ENCODE data around the gene HOXA10. TPM values are rescaled to one million over a fixed set of nuclear protein-coding genes. Genes with fewer than 3 reads are reported as not detected.

HOXA10 gene
- total RNA-seq, 4 donors from 2014 or later: 15.7 to 28.4 (median 19.8) TPM

DNA sequence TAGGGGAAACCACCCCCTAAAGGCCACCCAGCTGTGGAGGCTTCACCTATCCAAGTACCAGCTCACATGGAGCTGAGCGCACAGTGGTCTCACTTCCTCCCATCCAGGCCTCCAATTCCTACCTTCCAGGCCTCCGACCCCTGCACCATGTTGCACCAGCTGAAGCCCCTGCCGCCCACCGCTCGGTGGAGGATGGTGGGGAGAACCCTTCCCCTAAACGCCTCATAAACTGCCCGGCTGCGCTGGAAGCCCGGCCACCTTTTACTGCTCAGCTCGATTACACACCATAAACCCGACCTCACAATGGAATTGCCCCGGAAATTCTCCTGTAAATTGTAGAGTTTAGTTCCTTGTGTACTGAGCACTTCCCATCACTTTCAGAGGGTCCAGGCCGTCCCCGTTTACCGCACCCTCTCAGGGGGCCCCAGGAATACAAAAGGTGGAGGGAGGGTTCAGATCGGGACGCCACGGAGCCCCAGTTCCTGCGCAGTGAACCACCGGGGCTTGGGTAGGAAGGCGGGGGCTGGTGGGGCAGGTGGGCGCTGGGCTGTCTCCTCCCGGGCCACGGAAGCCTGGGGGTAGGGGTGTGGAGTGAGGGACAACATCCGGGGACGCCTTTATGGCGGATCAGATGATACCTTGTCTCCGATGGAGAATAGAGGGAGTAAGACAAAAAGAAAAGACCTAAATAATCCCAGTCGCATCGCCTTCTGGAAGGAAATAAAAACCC lies 16.3 kb downstream of the HOXA10 start:
- H3K27ac ChIP-seq: peak overlapping the region in 3 of 4 donors; percentile 76 to 93 (median 91)
- no peaks in the 10 kb centered on the region for H3K27me3 ChIP-seq
- TF ChIP-seq POLR2A (IDR thresholded peaks at IDR 0.05) (no peak), CTCF (IDR thresholded peaks at IDR 0.05) (no peak)
- H3K36me3 ChIP-seq: no peaks in the 10 kb centered on the region
- DNase-seq: peak in 2 of 3 donors; percentile 47 to 70
- H3K9me3 ChIP-seq: peaks cover 0 to 7% (median 0%) of the 10 kb centered on the region in 4 donors
- H3K4me1 ChIP-seq: peaks cover 3 to 66% (median 12%) of the 10 kb centered on the region in 4 donors
- peak overlapping the region in 2 of 4 donors; percentile 74 to 81 for H3K4me3 ChIP-seq

DNA sequence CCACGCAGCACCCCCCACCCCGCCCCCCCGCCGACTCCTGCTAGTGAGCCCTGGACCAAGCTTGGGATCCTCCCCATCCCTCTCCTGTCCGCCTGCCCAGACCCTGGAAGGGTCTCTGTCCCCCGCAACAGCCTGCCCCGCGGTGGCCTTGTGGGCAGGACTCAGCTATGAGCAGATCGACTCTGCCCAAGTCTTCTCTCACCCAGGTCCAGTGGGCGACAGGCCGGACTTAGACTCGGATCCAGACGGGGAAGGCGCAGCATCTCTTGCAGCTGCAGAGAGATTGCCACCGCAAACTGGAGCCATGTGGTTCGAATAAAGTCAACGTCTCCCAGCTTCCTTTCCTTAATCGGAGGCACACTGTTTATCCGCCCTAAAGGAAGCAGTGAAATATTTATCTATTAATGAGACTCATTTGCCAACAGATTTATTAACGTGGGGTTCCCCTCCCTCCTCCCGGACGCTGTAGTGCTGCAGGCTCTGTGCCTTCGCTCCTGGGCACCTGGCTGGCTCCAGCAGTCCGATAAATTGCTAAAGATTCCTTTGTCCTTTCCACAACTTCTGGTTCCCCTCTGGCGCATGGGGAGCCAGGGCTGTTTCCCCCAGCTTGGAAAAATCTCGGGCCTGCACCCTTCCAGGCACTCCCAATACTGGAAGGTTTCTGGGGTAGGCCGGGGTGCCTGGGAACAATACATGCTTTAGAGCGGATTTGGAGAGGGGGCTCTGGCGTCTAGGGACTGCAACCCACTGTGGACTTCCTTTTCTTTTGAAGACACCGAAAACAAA lies 17.0 kb downstream of the HOXA10 start:
- no peak for TF ChIP-seq POLR2A (IDR thresholded peaks at IDR 0.05)
- no peak for TF ChIP-seq CTCF (IDR thresholded peaks at IDR 0.05)

GRCh38 chr7:27156508-27156898 lies 17.6 kb downstream of the HOXA10 start, which contains the start of gene HOXA7:
Gene HOXA7 (minus strand): TSS chr7:27156675. CDS start chr7:27156545, 130 bp downstream.
- peaks cover 3 to 60% (median 13%) of the 10 kb centered on the region in 4 donors for H3K4me1 ChIP-seq
- no peaks in the 10 kb centered on the region for H3K27me3 ChIP-seq
- peaks cover 0 to 7% (median 0%) of the 10 kb centered on the region in 4 donors for H3K9me3 ChIP-seq
- no peaks in the 10 kb centered on the region for H3K36me3 ChIP-seq
- no peak for TF ChIP-seq CTCF (IDR thresholded peaks at IDR 0.05)
- TF ChIP-seq POLR2A (IDR thresholded peaks at IDR 0.05): peak in 1 of 2 donors; percentile 39
- DNase-seq: peak; percentile 25 to 83 (median 76)
- peak within 1 kb of the TSS; percentile 33 to 81 (median 55) for H3K4me3 ChIP-seq
- peak within 1 kb of the TSS; percentile 69 to 93 (median 84) for H3K27ac ChIP-seq

More for the DNA sequence above, 17.0 kb downstream of the HOXA10 start:
- Histone ChIP-seq H3K27ac (peak overlapping the region; percentile 69 to 93 (median 84)), H3K9me3 (peaks cover 0 to 7% (median 0%) of the 10 kb centered on the region in 4 donors), H3K4me3 (peak overlapping the region; percentile 33 to 81 (median 55)), H3K36me3 (no peaks in the 10 kb centered on the region), H3K4me1 (peaks cover 3 to 66% (median 12%) of the 10 kb centered on the region in 4 donors), H3K27me3 (no peaks in the 10 kb centered on the region)
- DNase-seq: peak; percentile 9 to 64 (median 45)

DNA sequence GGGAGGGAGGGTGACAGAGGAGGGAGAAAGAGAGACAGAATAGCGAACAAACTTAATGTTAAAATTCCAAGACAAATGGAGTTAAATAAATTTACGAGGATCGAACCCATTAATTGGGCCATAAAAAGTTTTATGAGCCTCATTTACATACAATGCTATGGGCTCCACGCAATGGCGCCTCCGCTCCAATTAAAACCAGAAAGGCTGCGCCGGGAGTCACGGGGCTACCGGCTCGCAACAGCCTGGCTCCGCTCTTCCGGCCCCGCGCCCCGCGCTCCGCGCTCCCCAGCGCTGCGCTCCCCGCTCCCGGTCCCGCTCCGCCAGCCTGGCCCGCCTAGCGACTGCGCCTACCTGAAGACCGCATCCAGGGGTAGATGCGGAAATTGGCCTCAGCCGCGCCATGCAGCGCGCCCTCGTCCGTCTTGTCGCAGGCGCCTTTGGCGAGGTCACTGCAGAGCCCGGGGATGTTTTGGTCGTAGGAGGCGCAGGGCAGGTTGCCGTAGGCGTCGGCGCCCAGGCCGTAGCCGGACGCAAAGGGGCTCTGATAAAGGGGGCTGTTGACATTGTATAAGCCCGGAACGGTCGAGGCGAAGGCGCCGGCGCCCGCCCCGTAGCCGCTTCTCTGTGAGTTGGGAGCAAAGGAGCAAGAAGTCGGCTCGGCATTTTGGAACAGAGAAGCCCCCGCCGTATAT lies 18.2 kb downstream of the HOXA10 start:
- Histone ChIP-seq H3K27ac (peak overlapping the region; percentile 69 to 93 (median 84)), H3K9me3 (peaks cover 0 to 7% (median 0%) of the 10 kb centered on the region in 4 donors), H3K36me3 (no peaks in the 10 kb centered on the region), H3K27me3 (no peaks in the 10 kb centered on the region), H3K4me1 (peaks cover 3 to 55% (median 13%) of the 10 kb centered on the region in 4 donors), H3K4me3 (peak overlapping the region; percentile 33 to 81 (median 55))
- DNase-seq: peak; percentile 15 to 78 (median 69)
- TF ChIP-seq CTCF (IDR thresholded peaks at IDR 0.05): no peak
- TF ChIP-seq POLR2A (IDR thresholded peaks at IDR 0.05): peak; percentile 38 to 51
